NT2/D1 (cell line): ENCODE data around the gene HOXC13.

Experiments
- DNase-seq: peaks from one replicate; pipeline ENCODE4 v3.0.0-alpha.2; 2011; ENCODE audit warnings: low read depth, low spot score
- H3K27me3 ChIP-seq: 2 replicates; pipeline ENCODE4 v1.6.0; 2011; ENCODE audit warnings: mild to moderate bottlenecking; ENCODE audit not compliant: insufficient read length, insufficient read depth
- H3K36me3 ChIP-seq: 2 replicates; pipeline ENCODE4 v1.6.1; 2011; ENCODE audit warnings: mild to moderate bottlenecking, low read length, mixed read lengths; ENCODE audit not compliant: insufficient read depth, insufficient read length
- H3K4me1 ChIP-seq: 2 replicates; pipeline ENCODE4 v1.5.1; 2011; ENCODE audit not compliant: insufficient read depth, insufficient read length
- H3K4me3 ChIP-seq: 2 replicates; pipeline ENCODE4 v1.5.1; 2011; ENCODE audit warnings: low read depth; ENCODE audit not compliant: insufficient read length
- H3K9ac ChIP-seq: 2 replicates; pipeline ENCODE4 v1.6.0; 2011; ENCODE audit warnings: low read depth; ENCODE audit not compliant: insufficient read length
- H3K9me3 ChIP-seq: 2 replicates; pipeline ENCODE4 v1.5.1; 2011; ENCODE audit warnings: mild to moderate bottlenecking, low read length; ENCODE audit not compliant: insufficient read depth
- SUZ12 ChIP-seq: IDR thresholded peaks from 2 replicates; pipeline ENCODE4 v1.6.1; 2011; ENCODE audit not compliant: insufficient read length, insufficient read depth; ENCODE audit errors: extremely low read depth
- YY1 ChIP-seq: IDR thresholded peaks from 2 replicates; pipeline ENCODE4 v1.6.1; 2011; ENCODE audit not compliant: insufficient read length, insufficient read depth
- ZNF274 ChIP-seq: IDR thresholded peaks from 2 replicates; pipeline ENCODE4 v1.6.1; 2011; ENCODE audit warnings: mild to moderate bottlenecking, low read depth, low read length

The HOXC13 gene

GRCh38 chr12:53938326-53939140 is at the start of gene HOXC13:
Gene HOXC13 (plus strand): TSS chr12:53938831. CDS start chr12:53938907, 76 bp downstream.
- Histone ChIP-seq H3K9ac (peak within 1 kb of the TSS; percentile 58), H3K4me1 (peaks cover 2% of the 10 kb centered on the region), H3K4me3 (peak within 1 kb of the TSS; percentile 44), H3K36me3 (no peaks in the 10 kb centered on the region), H3K9me3 (no peaks in the 10 kb centered on the region), H3K27me3 (peaks cover 59% of the 10 kb centered on the region)
- TF ChIP-seq YY1 (no peak), ZNF274 (no peak), SUZ12 (no peak)
- peak; percentile 78 for DNase-seq

DNA sequence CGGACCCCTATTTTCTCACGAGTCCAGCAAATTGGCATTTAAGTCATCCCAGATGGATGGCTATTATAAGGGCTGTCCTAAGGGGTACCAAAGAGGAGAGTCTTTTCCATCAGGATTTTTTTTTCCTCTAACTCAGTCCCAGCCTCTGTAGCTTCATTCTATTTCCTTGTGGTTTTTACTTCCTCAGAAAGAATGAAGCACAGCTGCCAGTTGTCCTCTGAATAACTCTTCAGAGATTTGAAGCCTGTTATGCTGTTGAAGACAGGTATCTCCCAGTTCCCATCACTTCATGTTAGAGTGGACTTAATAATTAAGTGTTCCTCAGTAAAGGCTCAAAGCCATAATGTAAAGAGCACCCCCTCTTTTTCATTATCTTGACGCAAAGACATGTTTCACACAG is 48.5 kb upstream of the HOXC13 start:
- Histone ChIP-seq H3K9ac (no peak overlapping the region), H3K9me3 (no peaks in the 10 kb centered on the region), H3K36me3 (no peaks in the 10 kb centered on the region), H3K4me1 (no peaks in the 10 kb centered on the region), H3K4me3 (no peak overlapping the region), H3K27me3 (no peaks in the 10 kb centered on the region)
- no peak for DNase-seq
- TF ChIP-seq ZNF274 (no peak), SUZ12 (no peak), YY1 (no peak)

DNA sequence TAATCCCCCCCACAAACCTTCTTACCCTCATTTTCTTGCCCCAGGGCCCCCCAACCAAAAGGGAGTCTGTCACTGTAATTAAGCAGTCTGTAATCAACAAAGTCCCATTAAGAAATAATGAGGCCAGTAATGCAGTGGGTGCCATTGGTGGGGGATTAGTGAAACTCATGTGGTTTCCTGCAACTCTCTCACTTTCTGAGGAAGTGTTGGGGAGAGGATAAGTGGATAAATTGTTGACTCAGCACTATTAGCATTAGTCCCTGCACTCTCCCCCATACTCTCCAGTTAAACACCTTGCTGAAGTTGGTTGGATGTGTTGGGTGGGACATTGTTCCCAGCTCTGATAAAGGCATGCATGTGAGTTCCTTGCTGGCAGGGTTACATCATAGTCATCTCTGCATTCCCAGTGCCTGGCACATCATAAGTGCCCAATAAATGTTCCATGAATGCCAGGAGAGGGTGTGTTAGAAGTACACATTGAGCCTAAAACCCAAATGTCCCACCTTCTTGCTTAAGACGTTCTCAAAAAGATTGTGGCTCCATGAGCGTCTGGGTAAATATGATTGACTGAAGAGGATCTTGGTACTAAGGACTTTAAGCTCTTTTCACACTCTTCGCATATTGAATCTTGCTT is 45.8 kb upstream of the HOXC13 start:
- Histone ChIP-seq H3K36me3 (no peaks in the 10 kb centered on the region), H3K27me3 (no peaks in the 10 kb centered on the region), H3K4me3 (no peak overlapping the region), H3K9ac (no peak overlapping the region), H3K4me1 (no peaks in the 10 kb centered on the region), H3K9me3 (0 out of 2 replicates have a peak, but pooled peaks cover 7% of the 10 kb centered on the region)
- no peak for DNase-seq
- TF ChIP-seq YY1: no peak
- no peak for TF ChIP-seq ZNF274
- TF ChIP-seq SUZ12: no peak

DNA sequence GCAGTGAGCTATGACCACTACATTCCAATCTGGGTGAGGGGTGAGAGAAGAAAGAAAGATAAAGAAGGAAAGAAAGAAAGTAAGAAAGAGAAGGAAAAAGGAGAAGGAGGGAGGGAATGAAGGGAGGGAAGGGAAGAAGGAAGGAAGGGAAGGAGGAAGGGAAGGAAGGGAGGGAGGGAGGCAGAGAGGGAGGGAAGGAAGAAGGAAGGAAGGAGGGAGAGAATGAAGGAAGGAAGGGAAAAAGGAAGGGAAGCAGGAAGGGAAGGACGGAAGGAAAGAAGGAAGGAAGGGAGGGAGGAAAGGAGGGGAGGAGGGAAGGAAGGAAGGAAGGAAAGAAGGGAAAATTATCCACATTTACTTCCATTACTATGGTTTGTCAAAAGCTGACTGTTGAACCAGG is 39.4 kb upstream of the HOXC13 start:
- Histone ChIP-seq H3K9me3 (0 out of 2 replicates have a peak, but pooled peaks cover 7% of the 10 kb centered on the region), H3K9ac (no peak overlapping the region), H3K4me1 (no peaks in the 10 kb centered on the region), H3K27me3 (no peaks in the 10 kb centered on the region), H3K4me3 (no peak overlapping the region), H3K36me3 (no peaks in the 10 kb centered on the region)
- TF ChIP-seq ZNF274 (no peak), YY1 (no peak), SUZ12 (no peak)
- no peak for DNase-seq

DNA sequence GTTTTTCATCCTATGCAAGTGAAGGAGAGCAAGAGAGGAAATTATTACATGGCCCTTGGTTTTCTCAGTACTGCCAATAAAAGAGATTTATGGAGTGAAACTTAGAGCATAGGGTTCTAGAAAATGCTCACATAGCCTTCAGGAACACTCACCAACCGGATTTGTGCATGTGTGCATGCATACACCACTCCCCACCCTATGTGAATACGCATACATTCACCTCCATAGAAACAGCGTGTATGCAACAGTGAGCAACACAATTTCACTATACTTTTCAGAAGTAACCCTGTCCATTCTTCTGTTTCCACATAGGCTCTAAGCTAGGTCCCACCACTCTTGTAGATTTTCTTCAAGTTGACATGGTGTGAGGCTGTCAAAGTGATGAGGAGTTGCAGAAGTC is 31.5 kb upstream of the HOXC13 start:
- no peak overlapping the region for H3K4me3 ChIP-seq
- H3K36me3 ChIP-seq: no peaks in the 10 kb centered on the region
- TF ChIP-seq SUZ12 (no peak), YY1 (no peak), ZNF274 (no peak)
- no peaks in the 10 kb centered on the region for H3K27me3 ChIP-seq
- no peaks in the 10 kb centered on the region for H3K9me3 ChIP-seq
- H3K4me1 ChIP-seq: no peaks in the 10 kb centered on the region
- no peak for DNase-seq
- H3K9ac ChIP-seq: no peak overlapping the region

DNA sequence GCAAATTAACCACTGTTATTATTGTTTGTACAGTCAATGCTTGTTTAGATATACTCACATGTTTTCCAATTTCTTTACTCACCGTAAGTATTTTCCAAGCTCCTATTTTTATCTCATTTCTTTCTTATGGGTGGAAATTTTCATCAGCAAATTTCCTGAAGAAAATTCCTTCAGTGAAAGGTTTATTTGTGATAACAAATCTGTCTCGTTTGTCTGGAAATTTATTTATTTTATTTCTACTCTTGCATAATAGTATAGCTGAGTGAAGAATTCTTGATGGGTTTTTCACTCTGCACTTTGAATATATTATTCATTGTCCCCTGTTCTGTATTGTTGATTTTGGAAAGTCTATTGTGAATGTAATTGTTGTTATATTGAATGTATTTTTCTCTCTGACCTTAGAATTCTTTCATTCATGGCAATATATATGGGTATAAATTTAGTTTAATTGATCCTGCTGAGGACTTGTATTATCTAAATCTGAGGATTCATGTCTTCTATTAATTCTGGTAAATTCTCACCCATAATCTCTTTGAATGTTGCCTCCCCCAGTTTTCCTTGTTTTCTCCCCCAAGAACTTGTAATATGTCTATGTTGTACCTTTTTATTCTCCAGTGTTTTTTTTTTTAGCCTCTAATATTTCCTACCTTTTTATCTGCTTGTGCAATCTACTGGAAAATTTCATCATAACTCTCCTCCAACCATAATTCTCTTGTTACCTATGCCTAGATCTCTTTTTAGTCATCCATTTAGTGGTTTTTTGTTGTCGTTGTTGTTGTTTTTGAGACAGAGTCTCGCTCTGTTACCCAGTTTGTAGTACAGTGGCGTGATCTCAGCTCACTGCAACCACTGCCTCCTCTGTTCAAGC is 21.6 kb upstream of the HOXC13 start:
- no peaks in the 10 kb centered on the region for H3K4me1 ChIP-seq
- H3K36me3 ChIP-seq: no peaks in the 10 kb centered on the region
- H3K9me3 ChIP-seq: no peaks in the 10 kb centered on the region
- no peak overlapping the region for H3K4me3 ChIP-seq
- DNase-seq: no peak
- TF ChIP-seq YY1 (no peak), SUZ12 (no peak), ZNF274 (no peak)
- no peak overlapping the region for H3K9ac ChIP-seq
- no peaks in the 10 kb centered on the region for H3K27me3 ChIP-seq
